MM.1S (cell line): ENCODE data around the gene TRPM2.

ENCODE experiments used
- DNase-seq: peaks from one replicate; pipeline ENCODE4 v3.0.0-alpha.2; 2015
- H2AFZ ChIP-seq: fragments of 300-600 bp; sonication (generic); 2 replicates; pipeline ENCODE4 v1.6.0; 2016; ENCODE audit warnings: antibody characterized with exemption, low read length
- H3F3A ChIP-seq: fragments of 300-600 bp; sonication (generic); 2 replicates; pipeline ENCODE4 v1.6.1; 2016; ENCODE audit warnings: mild to moderate bottlenecking, antibody characterized with exemption, low read length, moderate library complexity, mixed read lengths; ENCODE audit not compliant: insufficient read depth
- H3K27ac ChIP-seq: fragments of 300-600 bp; sonication (generic); 2 replicates; pipeline ENCODE4 v1.5.1; 2016; ENCODE audit warnings: mild to moderate bottlenecking, low read length
- H3K27me3 ChIP-seq: fragments of 300-600 bp; sonication (generic); replicated peaks from 2 replicates; pipeline ENCODE4 v1.6.0; 2016; ENCODE audit warnings: low read length; ENCODE audit not compliant: insufficient read depth
- H3K36me3 ChIP-seq: fragments of 300-600 bp; sonication (generic); replicated peaks from 2 replicates; pipeline ENCODE4 v1.6.1; 2016; ENCODE audit warnings: mild to moderate bottlenecking, low read length, mixed read lengths; ENCODE audit not compliant: insufficient read depth
- H3K4me1 ChIP-seq: fragments of 300-600 bp; sonication (generic); 2 replicates; pipeline ENCODE4 v1.6.1; 2016; ENCODE audit warnings: low read length, mixed read lengths
- H3K4me2 ChIP-seq: fragments of 300-600 bp; sonication (generic); 2 replicates; pipeline ENCODE4 v1.6.0; 2016; ENCODE audit warnings: low read depth, low read length
- H3K4me3 ChIP-seq: fragments of 300-600 bp; sonication (generic); 2 replicates; pipeline ENCODE4 v1.5.1; 2016; ENCODE audit warnings: low read length, mixed read lengths
- H3K79me2 ChIP-seq: fragments of 300-600 bp; sonication (generic); 2 replicates; pipeline ENCODE4 v1.6.1; 2016; ENCODE audit warnings: mixed run types, low read length, mixed read lengths
- H3K9ac ChIP-seq: fragments of 300-600 bp; sonication (generic); 2 replicates; pipeline ENCODE4 v1.6.1; 2016; ENCODE audit warnings: low read length, mixed read lengths
- H3K9me2 ChIP-seq: fragments of 300-600 bp; sonication (generic); replicated peaks from 2 replicates; pipeline ENCODE4 v1.6.1; 2016; ENCODE audit warnings: mild to moderate bottlenecking, low read length, mixed read lengths; ENCODE audit not compliant: insufficient read depth
- H3K9me3 ChIP-seq: fragments of 300-600 bp; sonication (generic); replicated peaks from 2 replicates; pipeline ENCODE4 v1.6.1; 2016; ENCODE audit warnings: mild to moderate bottlenecking, low read length, mixed read lengths; ENCODE audit not compliant: insufficient read depth
- H4K20me1 ChIP-seq: fragments of 300-600 bp; sonication (generic); 2 replicates; pipeline ENCODE4 v1.6.1; 2016; ENCODE audit warnings: mild to moderate bottlenecking, low read length, moderate library complexity, mixed read lengths; ENCODE audit not compliant: insufficient read depth
- EZH2 ChIP-seq: fragments of 300-600 bp; sonication (generic); optimal IDR thresholded peaks from 2 replicates; pipeline ENCODE3; 2017; ENCODE audit warnings: low read depth, mild to moderate bottlenecking, antibody characterized with exemption, low read length, mixed read lengths
- EZH2phosphoT487 ChIP-seq: fragments of 300-600 bp; sonication (generic); IDR thresholded peaks from 2 replicates; pipeline ENCODE4 v1.6.1; 2018; ENCODE audit warnings: antibody characterized with exemption, low read length
- TF ChIP-seq, protein P1 (sequence below): fragments of 300-600 bp; sonication (generic); IDR thresholded peaks from 2 replicates; pipeline ENCODE4 v1.5.1; 2016; ENCODE audit warnings: antibody characterized with exemption, low read length, mixed read lengths

The TRPM2 gene

GRCh38 chr21:44455524-44456213 is 102.2 kb downstream of the TRPM2 start:
- no peak overlapping the region for H3K9ac ChIP-seq

DNA sequence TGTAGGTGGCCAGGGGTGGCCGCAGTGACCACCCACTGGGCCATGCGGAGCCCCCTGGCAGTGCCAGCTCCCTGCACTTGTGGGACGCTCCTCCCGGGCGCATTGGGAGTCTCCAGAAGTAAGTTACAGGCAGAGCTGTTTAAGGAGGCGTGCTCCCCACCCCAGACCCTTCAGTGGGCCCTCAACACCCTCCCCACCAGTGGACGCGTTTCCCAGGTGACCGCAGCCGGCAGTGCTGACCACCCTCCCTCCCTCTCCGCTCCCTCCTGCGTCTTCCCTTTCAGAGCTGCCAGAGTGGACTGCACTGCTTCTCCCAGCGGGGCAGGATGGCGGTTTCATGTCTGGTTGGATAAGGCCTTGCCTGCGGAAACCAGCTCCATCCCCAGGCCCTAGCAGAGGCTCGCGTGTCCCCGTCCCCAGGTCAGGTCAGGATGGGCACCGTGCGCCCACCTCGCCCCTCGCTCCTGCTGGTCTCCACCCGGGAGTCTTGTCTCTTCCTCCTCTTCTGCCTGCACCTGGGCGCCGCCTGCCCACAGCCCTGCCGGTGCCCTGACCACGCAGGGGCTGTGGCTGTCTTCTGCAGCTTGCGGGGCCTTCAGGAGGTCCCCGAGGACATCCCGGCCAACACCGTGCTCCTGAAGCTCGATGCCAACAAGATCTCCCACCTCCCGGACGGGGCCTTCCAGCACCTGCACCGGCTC is 102.9 kb downstream of the TRPM2 start:
- Histone ChIP-seq H3F3A (no peaks in the 10 kb centered on the region), H3K4me3 (no peak overlapping the region), H4K20me1 (no peaks in the 10 kb centered on the region), H3K9me2 (no peaks in the 10 kb centered on the region), H3K36me3 (no peaks in the 10 kb centered on the region), H3K27ac (no peak overlapping the region), H3K9me3 (no peaks in the 10 kb centered on the region), H3K79me2 (no peaks in the 10 kb centered on the region), H3K27me3 (peaks cover 92% of the 10 kb centered on the region), H3K9ac (no peak overlapping the region), H2AFZ (no peak overlapping the region), H3K4me1 (no peaks in the 10 kb centered on the region), H3K4me2 (peak overlapping the region; percentile 22; the same call in 1 of the 2 replicates)
- no peak for DNase-seq
- TF ChIP-seq, protein P1, sequence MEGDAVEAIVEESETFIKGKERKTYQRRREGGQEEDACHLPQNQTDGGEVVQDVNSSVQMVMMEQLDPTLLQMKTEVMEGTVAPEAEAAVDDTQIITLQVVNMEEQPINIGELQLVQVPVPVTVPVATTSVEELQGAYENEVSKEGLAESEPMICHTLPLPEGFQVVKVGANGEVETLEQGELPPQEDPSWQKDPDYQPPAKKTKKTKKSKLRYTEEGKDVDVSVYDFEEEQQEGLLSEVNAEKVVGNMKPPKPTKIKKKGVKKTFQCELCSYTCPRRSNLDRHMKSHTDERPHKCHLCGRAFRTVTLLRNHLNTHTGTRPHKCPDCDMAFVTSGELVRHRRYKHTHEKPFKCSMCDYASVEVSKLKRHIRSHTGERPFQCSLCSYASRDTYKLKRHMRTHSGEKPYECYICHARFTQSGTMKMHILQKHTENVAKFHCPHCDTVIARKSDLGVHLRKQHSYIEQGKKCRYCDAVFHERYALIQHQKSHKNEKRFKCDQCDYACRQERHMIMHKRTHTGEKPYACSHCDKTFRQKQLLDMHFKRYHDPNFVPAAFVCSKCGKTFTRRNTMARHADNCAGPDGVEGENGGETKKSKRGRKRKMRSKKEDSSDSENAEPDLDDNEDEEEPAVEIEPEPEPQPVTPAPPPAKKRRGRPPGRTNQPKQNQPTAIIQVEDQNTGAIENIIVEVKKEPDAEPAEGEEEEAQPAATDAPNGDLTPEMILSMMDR, result no peak
- no peak for TF ChIP-seq EZH2phosphoT487
- no peak for TF ChIP-seq EZH2

More at GRCh38 chr21:44455524-44456213, 102.2 kb downstream of the TRPM2 start:
- H3K9me3 ChIP-seq, result no peaks in the 10 kb centered on the region
- TF ChIP-seq EZH2, result no peak
- TF ChIP-seq EZH2phosphoT487, result no peak
- TF ChIP-seq, protein P1, result no peak
- H3K4me3 ChIP-seq, result peak overlapping the region; percentile 19; the same call in 1 of the 2 replicates
- no peaks in the 10 kb centered on the region for H3F3A ChIP-seq
- no peaks in the 10 kb centered on the region for H3K9me2 ChIP-seq
- no peaks in the 10 kb centered on the region for H3K36me3 ChIP-seq
- peaks cover 92% of the 10 kb centered on the region for H3K27me3 ChIP-seq
- 0 out of 2 replicates have a peak overlapping the region, but pooled peaks have one; percentile 9 for H2AFZ ChIP-seq
- H4K20me1 ChIP-seq, result no peaks in the 10 kb centered on the region
- DNase-seq, result no peak
- H3K4me2 ChIP-seq, result peak overlapping the region; percentile 22; the same call in 1 of the 2 replicates
- H3K4me1 ChIP-seq, result no peaks in the 10 kb centered on the region
- no peak overlapping the region for H3K27ac ChIP-seq
- no peaks in the 10 kb centered on the region for H3K79me2 ChIP-seq

DNA sequence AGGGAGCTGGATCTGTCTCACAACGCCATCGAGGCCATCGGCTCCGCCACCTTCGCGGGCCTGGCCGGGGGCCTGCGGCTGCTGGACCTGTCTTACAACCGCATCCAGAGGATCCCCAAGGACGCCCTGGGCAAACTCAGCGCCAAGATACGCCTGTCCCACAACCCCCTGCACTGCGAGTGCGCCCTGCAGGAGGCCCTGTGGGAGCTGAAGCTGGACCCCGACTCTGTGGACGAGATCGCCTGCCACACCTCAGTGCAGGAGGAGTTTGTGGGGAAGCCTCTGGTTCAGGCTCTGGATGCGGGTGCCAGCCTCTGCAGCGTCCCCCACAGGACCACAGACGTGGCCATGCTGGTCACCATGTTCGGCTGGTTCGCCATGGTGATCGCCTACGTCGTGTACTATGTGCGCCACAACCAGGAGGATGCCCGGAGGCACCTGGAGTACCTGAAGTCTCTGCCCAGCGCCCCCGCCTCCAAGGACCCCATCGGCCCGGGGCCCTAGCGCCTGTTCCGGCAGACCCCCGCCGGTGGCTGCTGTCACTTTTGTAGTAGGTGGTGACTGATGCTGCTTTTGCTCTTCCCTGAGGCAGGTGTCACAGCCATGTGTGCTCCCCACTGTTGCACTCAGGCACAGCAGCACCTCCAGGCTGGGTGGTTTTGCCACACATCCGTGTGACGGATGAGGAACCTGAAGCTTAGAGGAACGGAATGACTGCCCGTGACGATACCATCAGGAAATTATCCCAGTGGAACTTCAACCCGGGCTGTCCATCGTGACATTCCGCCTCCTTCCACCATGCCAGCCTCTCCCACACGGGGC is 103.7 kb downstream of the TRPM2 start:
- Histone ChIP-seq H3K4me3 (no peak overlapping the region), H3K4me2 (no peak overlapping the region), H4K20me1 (no peaks in the 10 kb centered on the region), H2AFZ (no peak overlapping the region), H3F3A (no peaks in the 10 kb centered on the region), H3K9me2 (no peaks in the 10 kb centered on the region), H3K27ac (no peak overlapping the region), H3K79me2 (no peaks in the 10 kb centered on the region), H3K4me1 (no peaks in the 10 kb centered on the region), H3K9me3 (no peaks in the 10 kb centered on the region), H3K36me3 (no peaks in the 10 kb centered on the region), H3K9ac (no peak overlapping the region), H3K27me3 (peaks cover 92% of the 10 kb centered on the region)
- no peak for DNase-seq
- TF ChIP-seq, protein P1, result no peak
- TF ChIP-seq EZH2phosphoT487 (no peak), EZH2 (no peak)
